Thoracic aorta (tissue), 2 donors: ENCODE data around the gene KIF5C. TPM values are rescaled to one million over a fixed set of nuclear protein-coding genes. Genes with fewer than 3 reads are reported as not detected.

ENCODE experiments used
- ATAC-seq: fragments of 150-250 bp; one replicate; pipeline ENCODE4 v1.8.0; 2017; ENCODE audit warnings: low read depth; ENCODE audit not compliant: insufficient number of reproducible peaks, low FRiP score
- DNase-seq: peaks from one replicate; pipeline ENCODE4 v3.0.0-alpha.2; 2020; ENCODE audit warnings: low spot score
- H3K27ac ChIP-seq, 2 donors: fragments of 200-600 bp; sonication (generic); 1 replicate in 1 of 2; 2 replicates in 1 of 2; pipeline ENCODE4 v1.5.1; 2016; ENCODE audit warnings: mild to moderate bottlenecking in 2 of 2, moderate library complexity in 2 of 2
- H3K27me3 ChIP-seq: fragments of 200-600 bp; sonication (generic); replicated peaks from 2 replicates; pipeline ENCODE4 v1.6.0; 2016; ENCODE audit warnings: mild to moderate bottlenecking; ENCODE audit not compliant: insufficient read depth
- H3K36me3 ChIP-seq: fragments of 200-600 bp; sonication (generic); one replicate; pipeline ENCODE4 v1.5.1; 2016
- H3K4me1 ChIP-seq, 2 donors: fragments of 200-600 bp; sonication (generic); 1 replicate in 1 of 2; 2 replicates in 1 of 2; pipeline versions ENCODE4 v1.5.1 to v1.6.0; 2016; ENCODE audit warnings: low read depth in 2 of 2, mild to moderate bottlenecking in 1 of 2; ENCODE audit not compliant: control insufficient read depth in 1 of 2
- H3K4me3 ChIP-seq: fragments of 200-600 bp; sonication (generic); 2 replicates; pipeline ENCODE4 v1.5.1; 2016; ENCODE audit warnings: mild to moderate bottlenecking
- H3K9me3 ChIP-seq: fragments of 200-600 bp; sonication (generic); 2 replicates; pipeline ENCODE4 v1.5.1; 2016
- CTCF ChIP-seq: fragments of 200-600 bp; sonication (generic); IDR thresholded peaks from one replicate; pipeline ENCODE4 v1.5.1; 2019; ENCODE audit warnings: antibody characterized with exemption
- total RNA-seq, 2 donors: library from RNA; depleted of rRNA; stranded (reverse); fragments of >200 nt; gene quantifications; one replicate each; pipeline versions ENCODE4 v1.1.0 to v1.2.3, GENCODE V29; 2016

KIF5C gene
- total RNA-seq, 2 donors from 2014 or later, result 4.5 to 7.3 TPM

- DNase-seq, result no peak
- Histone ChIP-seq H3K4me1 (no peaks in the 10 kb centered on the region), H3K9me3 (no peaks in the 10 kb centered on the region), H3K36me3 (no peaks in the 10 kb centered on the region), H3K27ac (no peak overlapping the region), H3K27me3 (no peaks in the 10 kb centered on the region), H3K4me3 (no peak overlapping the region)
- no peak for ATAC-seq
- TF ChIP-seq CTCF, result no peak
Measured at GRCh38 chr2:149004836-149005235, 129.8 kb downstream of the KIF5C start.

- Histone ChIP-seq H3K36me3 (no peaks in the 10 kb centered on the region), H3K4me1 (no peaks in the 10 kb centered on the region), H3K27me3 (no peaks in the 10 kb centered on the region), H3K4me3 (no peak overlapping the region), H3K9me3 (no peaks in the 10 kb centered on the region), H3K27ac (no peak overlapping the region)
- ATAC-seq (no peak), DNase-seq (no peak)
- TF ChIP-seq CTCF, result no peak
Measured at GRCh38 chr2:149005471-149006077, 130.5 kb downstream of the KIF5C start.

- ATAC-seq (no peak), DNase-seq (no peak)
- Histone ChIP-seq H3K36me3 (no peaks in the 10 kb centered on the region), H3K27ac (no peak overlapping the region), H3K4me1 (no peaks in the 10 kb centered on the region), H3K4me3 (no peak overlapping the region), H3K9me3 (no peaks in the 10 kb centered on the region), H3K27me3 (no peaks in the 10 kb centered on the region)
- no peak for TF ChIP-seq CTCF
Measured at GRCh38 chr2:149006883-149007543, 132.0 kb downstream of the KIF5C start.

GRCh38 chr2:149008381-149008780 is 133.4 kb downstream of the KIF5C start:
- H3K27ac ChIP-seq, result no peak overlapping the region
- DNase-seq (no peak), ATAC-seq (no peak)
- no peaks in the 10 kb centered on the region for H3K36me3 ChIP-seq
- no peaks in the 10 kb centered on the region for H3K9me3 ChIP-seq
- H3K4me1 ChIP-seq, result no peaks in the 10 kb centered on the region
- H3K4me3 ChIP-seq, result no peak overlapping the region
- no peaks in the 10 kb centered on the region for H3K27me3 ChIP-seq
- TF ChIP-seq CTCF, result no peak

- no peak for DNase-seq
- no peaks in the 10 kb centered on the region for H3K36me3 ChIP-seq
- TF ChIP-seq CTCF, result no peak
- no peak for ATAC-seq
- H3K27ac ChIP-seq, result no peak overlapping the region
- H3K9me3 ChIP-seq, result no peaks in the 10 kb centered on the region
- H3K27me3 ChIP-seq, result no peaks in the 10 kb centered on the region
- no peaks in the 10 kb centered on the region for H3K4me1 ChIP-seq
- H3K4me3 ChIP-seq, result no peak overlapping the region
Measured at GRCh38 chr2:149009576-149010461, 134.8 kb downstream of the KIF5C start.
